HepG2 (cell line): Measurements from ENCODE around the gene AK4. TPM values are rescaled to one million over a fixed set of nuclear protein-coding genes. Genes with fewer than 3 reads are reported as not detected.

ENCODE experiments used
- ARNTL ChIP-seq: sonication (generic); formaldehyde crosslinking; IDR thresholded peaks from 2 replicates; pipeline ENCODE4 v1.4.0; 2020; ENCODE audit warnings: mild to moderate bottlenecking, missing genetic modification reagents
- ATF6 ChIP-seq: sonication (generic); formaldehyde crosslinking; conservative IDR thresholded peaks from 2 replicates; pipeline ENCODE4 v1.4.0; 2020; ENCODE audit warnings: missing genetic modification reagents
- BRD4 ChIP-seq: sonication (generic); formaldehyde crosslinking; IDR thresholded peaks from 2 replicates; pipeline ENCODE4 v1.4.0; 2020; ENCODE audit warnings: missing genetic modification reagents
- HNRNPLL ChIP-seq: fragments of 200-400 bp; formaldehyde crosslinking; IDR thresholded peaks from 2 replicates; pipeline ENCODE4 v1.6.1; 2017; ENCODE audit warnings: mild to moderate bottlenecking, low read depth, low read length; ENCODE audit not compliant: poor library complexity, severe bottlenecking
- HOXA5 ChIP-seq: sonication (generic); formaldehyde crosslinking; IDR thresholded peaks from 2 replicates; pipeline ENCODE4 v1.4.0; 2020; ENCODE audit warnings: missing genetic modification reagents
- ISL2 ChIP-seq: sonication (generic); formaldehyde crosslinking; IDR thresholded peaks from 2 replicates; pipeline ENCODE4 v1.5.0; 2020; ENCODE audit warnings: missing genetic modification reagents
- KAT2B ChIP-seq: fragments of 150-350 bp; IDR thresholded peaks from 2 replicates; pipeline ENCODE4 v1.6.1; 2014; ENCODE audit warnings: low read depth, low read length, borderline replicate concordance
- MYC ChIP-seq: sonication (generic); formaldehyde crosslinking; IDR thresholded peaks from 2 replicates; pipeline ENCODE4 v1.9.0; 2021; ENCODE audit warnings: missing genetic modification reagents, borderline replicate concordance
- SAFB2 ChIP-seq: sonication (generic); formaldehyde crosslinking; IDR thresholded peaks from 2 replicates; pipeline ENCODE4 v1.5.1; 2020; ENCODE audit warnings: missing genetic modification reagents, low read depth, mild to moderate bottlenecking, borderline replicate concordance
- U2AF2 ChIP-seq: fragments of 200-400 bp; formaldehyde crosslinking; IDR thresholded peaks from 2 replicates; pipeline ENCODE4 v1.6.1; 2017; ENCODE audit warnings: low read depth, mild to moderate bottlenecking, low read length
- USF2 ChIP-seq, 2 experiments: sonication (generic) in 1 of 2; formaldehyde crosslinking in 1 of 2; IDR thresholded peaks; 2 replicates each; pipeline versions ENCODE4 v1.5.1 to v1.6.1; 2011 to 2020; ENCODE audit warnings: borderline replicate concordance in 1 of 2, low read depth in 1 of 2, low read length in 1 of 2, mild to moderate bottlenecking in 1 of 2, missing genetic modification reagents in 1 of 2, moderate library complexity in 1 of 2
- ZBTB25 ChIP-seq: IDR thresholded peaks from 2 replicates; pipeline ENCODE4 v1.6.1; 2018; ENCODE audit warnings: missing genetic modification reagents
- ZBTB38 ChIP-seq: sonication (generic); formaldehyde crosslinking; IDR thresholded peaks from 2 replicates; pipeline ENCODE4 v1.5.1; 2020; ENCODE audit warnings: mild to moderate bottlenecking, missing genetic modification reagents
- ZNF20 ChIP-seq: sonication (generic); formaldehyde crosslinking; IDR thresholded peaks from 2 replicates; pipeline ENCODE4 v1.4.0; 2020; ENCODE audit warnings: mild to moderate bottlenecking, moderate library complexity, missing genetic modification reagents
- ZNF441 ChIP-seq: sonication (generic); formaldehyde crosslinking; IDR thresholded peaks from 2 replicates; pipeline ENCODE4 v1.7.0; 2021; ENCODE audit warnings: missing genetic modification reagents, borderline replicate concordance
- ZNF562 ChIP-seq: sonication (generic); formaldehyde crosslinking; IDR thresholded peaks from 2 replicates; pipeline ENCODE4 v1.8.0; 2022; ENCODE audit warnings: missing genetic modification reagents, borderline replicate concordance
- ZNF564 ChIP-seq: sonication (generic); formaldehyde crosslinking; IDR thresholded peaks from 2 replicates; pipeline ENCODE4 v1.8.1; 2023; ENCODE audit warnings: mild to moderate bottlenecking, missing genetic modification reagents
- ZNF710 ChIP-seq: sonication (generic); formaldehyde crosslinking; IDR thresholded peaks from 2 replicates; pipeline ENCODE4 v1.5.0; 2020; ENCODE audit warnings: mild to moderate bottlenecking, missing genetic modification reagents, borderline replicate concordance
- ZNF768 ChIP-seq: sonication (generic); formaldehyde crosslinking; IDR thresholded peaks from 2 replicates; pipeline ENCODE4 v1.4.0; 2020; ENCODE audit warnings: missing genetic modification reagents
- ZNF775 ChIP-seq: sonication (generic); formaldehyde crosslinking; IDR thresholded peaks from 2 replicates; pipeline ENCODE4 v1.4.0; 2020; ENCODE audit warnings: missing genetic modification reagents, mild to moderate bottlenecking, moderate library complexity, borderline replicate concordance
- ZSCAN12 ChIP-seq: sonication (generic); formaldehyde crosslinking; IDR thresholded peaks from 2 replicates; pipeline ENCODE4 v1.9.0; 2021; ENCODE audit warnings: mild to moderate bottlenecking, missing genetic modification reagents
- polyA plus RNA-seq, 8 experiments: library from polyadenylated mRNA; depleted of rRNA in 3 of 8; stranded (reverse) in 7 of 8; unstranded in 1 of 8; fragments of >200 nt; fragmentation: Illumina TruSeq in 4 of 8; extraction: Trizol in 4 of 8; gene quantifications; 2 replicates each; pipeline versions ENCODE4 v1.2.1 to v1.2.3, GENCODE V29; 2011 to 2016; ENCODE audit warnings: low read depth in 4 of 8, missing spikeins in 1 of 8, mixed read lengths in 1 of 8; ENCODE audit not compliant: insufficient read depth in 1 of 8
- total RNA-seq, 5 experiments: library from RNA; depleted of rRNA; stranded (reverse); fragments of >200 nt; fragmentation: Illumina TruSeq; extraction: Trizol; gene quantifications; 2 replicates each; pipeline ENCODE4 v1.2.3, GENCODE V29; 2016; ENCODE audit warnings: low read depth in 1 of 5

The AK4 gene
- total and polyA plus RNA-seq, 2 of the 13 experiments (the other 11 are each of a cell fraction or from before 2014, with no cell fraction given), result 110 to 160 TPM

- TF ChIP-seq ATF6 (no peak), ZNF562 (no peak; the same call in 1 of the 2 replicates), BRD4 (CRISPR knock-in tag) (0 out of 2 replicates have a peak, but pooled peaks have one; percentile 36), ZNF768 (no peak), USF2 (IDR thresholded peaks at IDR 0.05; ENCODE audit: low read depth, low read length) (no peak), USF2 (CRISPR knock-in tag; IDR thresholded peaks at IDR 0.05; ENCODE audit: borderline replicate concordance) (0 out of 2 replicates have a peak, but pooled peaks have one; percentile 26), MYC (peak; percentile 84), ZNF564 (CRISPR knock-in tag) (peak; percentile 70), SAFB2 (CRISPR knock-in tag) (peak; percentile 17; the same call in 1 of the 2 replicates), ZBTB38 (CRISPR knock-in tag) (no peak), ZNF775 (CRISPR knock-in tag) (no peak), HOXA5 (peak; percentile 56; the same call in 1 of the 2 replicates), ZNF20 (CRISPR knock-in tag) (no peak), ISL2 (0 out of 2 replicates have a peak, but pooled peaks have one; percentile 29), U2AF2 (no peak), ZNF441 (0 out of 2 replicates have a peak, but pooled peaks have one; percentile 43), KAT2B (no peak), ZSCAN12 (CRISPR knock-in tag) (no peak), ZBTB25 (CRISPR knock-in tag) (peak; percentile 37; the same call in 1 of the 2 replicates), ZNF710 (CRISPR knock-in tag) (peak; percentile 32; the same call in 1 of the 2 replicates), ARNTL (0 out of 2 replicates have a peak, but pooled peaks have one; percentile 8), HNRNPLL (peak; percentile 58)
Measured at GRCh38 chr1:65147424-65148177, 402 bp upstream of the AK4 start (continued).
